Endothelial cell of umbilical vein (primary cell): ENCODE measurements around the gene IP6K3. TPM values are rescaled to one million over a fixed set of nuclear protein-coding genes. Genes with fewer than 3 reads are reported as not detected.

ENCODE experiments used
- BruUV-seq: library from RNA; stranded (reverse); fragments of 400-500 nt; replicated peaks from 2 replicates; lab custom pipeline; 2021; lab: Mats Ljungman, UMichigan
- CTCF ChIA-PET: fragments of 300-600, 350-600 bp; sonication (Branson Sonifier 250); formaldehyde crosslinking; loops from one replicate; lab custom pipeline; 2021; ENCODE audit warnings: antibody characterized with exemption, inconsistent platforms; lab: Charles Lee
- POLR2A ChIA-PET: fragments of 300-600, 350-600 bp; sonication (Branson Sonifier 250); formaldehyde crosslinking; loops from one replicate; lab custom pipeline; 2021; ENCODE audit warnings: antibody characterized with exemption, inconsistent platforms; lab: Charles Lee
- DNase-seq: peaks from one replicate; pipeline ENCODE4 v3.0.0-alpha.2; 2011; ENCODE audit warnings: low read depth, low spot score
- FAIRE-seq: peaks from 2 replicates; lab custom pipeline; 2011; peaks lifted over from hg19 to GRCh38; lab: Jason Lieb, UNC
- H2AFZ ChIP-seq: 2 replicates; pipeline ENCODE4 v1.6.0; 2012; ENCODE audit warnings: low read depth, low read length, control low read depth, inconsistent platforms
- H3K27ac ChIP-seq: 2 replicates; pipeline ENCODE4 v1.5.1; 2011; ENCODE audit warnings: low read depth, mild to moderate bottlenecking, control low read depth, low read length, moderate library complexity; ENCODE audit not compliant: insufficient read depth
- H3K27me3 ChIP-seq, 2 experiments: 2 replicates each; pipeline versions ENCODE4 v1.6.0 to v1.6.1; 2011; ENCODE audit warnings: low read length in 2 of 2, mixed read lengths in 1 of 2; ENCODE audit not compliant: control insufficient read depth in 2 of 2, insufficient read depth in 2 of 2
- H3K36me3 ChIP-seq, 2 experiments: 2 replicates in 1 of 2; 3 replicates in 1 of 2; pipeline ENCODE4 v1.5.1; 2011; ENCODE audit warnings: low read length in 2 of 2, mild to moderate bottlenecking in 1 of 2, moderate library complexity in 1 of 2; ENCODE audit not compliant: control insufficient read depth in 2 of 2, insufficient read depth in 2 of 2; ENCODE audit errors: extremely low read depth in 1 of 2
- H3K4me1 ChIP-seq: 3 replicates; pipeline ENCODE4 v1.5.1; 2011; ENCODE audit warnings: mild to moderate bottlenecking, low read length; ENCODE audit not compliant: control insufficient read depth, insufficient read depth; ENCODE audit errors: extremely low read depth
- H3K4me2 ChIP-seq: 2 replicates; pipeline ENCODE4 v1.6.1; 2011; ENCODE audit warnings: low read length, control low read depth, mixed read lengths; ENCODE audit not compliant: insufficient read depth
- H3K4me3 ChIP-seq, 3 experiments: fragments of 200-600 bp in 1 of 3; sonication (generic), shearing (Covaris generic) in 1 of 3; replicated peaks in 1 of 3; 2 replicates each; pipeline ENCODE4 v1.5.1; 2011 to 2016; ENCODE audit warnings: control low read depth in 3 of 3, low read length in 3 of 3, mild to moderate bottlenecking in 2 of 3, inconsistent platforms in 1 of 3, low read depth in 1 of 3, moderate library complexity in 1 of 3; ENCODE audit not compliant: insufficient read depth in 1 of 3
- H3K79me2 ChIP-seq: 2 replicates; pipeline ENCODE4 v1.6.0; 2012; ENCODE audit warnings: low read length, inconsistent platforms; ENCODE audit not compliant: control insufficient read depth, insufficient read depth
- H3K9ac ChIP-seq: replicated peaks from 2 replicates; pipeline ENCODE3; 2011; ENCODE audit warnings: low read length, control low read depth; ENCODE audit not compliant: insufficient read depth; ENCODE audit errors: extremely low read depth
- H3K9me1 ChIP-seq: replicated peaks from 3 replicates; pipeline ENCODE4 v1.6.0; 2011; ENCODE audit warnings: mild to moderate bottlenecking, low read length; ENCODE audit not compliant: control insufficient read depth, insufficient read depth; ENCODE audit errors: extremely low read depth
- H3K9me3 ChIP-seq: replicated peaks from 2 replicates; pipeline ENCODE4 v1.5.1; 2012; ENCODE audit warnings: low read length, inconsistent platforms; ENCODE audit not compliant: control insufficient read depth, insufficient read depth
- H4K20me1 ChIP-seq: replicated peaks from 2 replicates; pipeline ENCODE3; 2011; ENCODE audit warnings: mild to moderate bottlenecking, low read length; ENCODE audit not compliant: control insufficient read depth, insufficient read depth; ENCODE audit errors: extremely low read depth
- CTCF ChIP-seq, 2 donors: IDR thresholded peaks; 1 replicate in 1 of 2; 2 replicates in 1 of 2; pipeline ENCODE4 v1.5.1; 2011; ENCODE audit warnings: low read length in 2 of 2, mild to moderate bottlenecking in 2 of 2, moderate library complexity in 2 of 2, control low read depth in 1 of 2, inconsistent platforms in 1 of 2, low read depth in 1 of 2; ENCODE audit not compliant: insufficient read depth in 1 of 2; ENCODE audit errors: extremely low read depth in 1 of 2
- EZH2 ChIP-seq: IDR thresholded peaks from 2 replicates; pipeline ENCODE4 v1.6.1; 2012; ENCODE audit warnings: borderline replicate concordance, low read depth, mild to moderate bottlenecking, moderate library complexity, low read length, inconsistent platforms; ENCODE audit not compliant: severe bottlenecking
- FOS ChIP-seq: IDR thresholded peaks from 2 replicates; pipeline ENCODE4 v1.6.1; 2011; ENCODE audit warnings: mild to moderate bottlenecking, low read length, moderate library complexity, borderline replicate concordance; ENCODE audit not compliant: insufficient read depth
- GATA2 ChIP-seq: IDR thresholded peaks from 2 replicates; pipeline ENCODE4 v1.7.0; 2011; ENCODE audit warnings: low read depth, mild to moderate bottlenecking, moderate library complexity, mixed read lengths, low read length; ENCODE audit not compliant: insufficient read length, insufficient read depth
- JUN ChIP-seq: IDR thresholded peaks from 2 replicates; pipeline ENCODE4 v1.6.1; 2011; ENCODE audit warnings: borderline replicate concordance, low read depth; ENCODE audit not compliant: insufficient read length, insufficient read depth
- MAX ChIP-seq: IDR thresholded peaks from 2 replicates; pipeline ENCODE4 v1.6.1; 2011; ENCODE audit not compliant: insufficient read depth, insufficient read length
- MYC ChIP-seq: IDR thresholded peaks from one replicate; pipeline ENCODE4 v1.6.1; 2011; ENCODE audit warnings: mild to moderate bottlenecking, low read depth, low read length
- POLR2A ChIP-seq: IDR thresholded peaks from 2 replicates; pipeline ENCODE4 v1.6.1; 2012; ENCODE audit warnings: low read depth, mild to moderate bottlenecking, control low read depth, low read length
- POLR2AphosphoS5 ChIP-seq: IDR thresholded peaks from 2 replicates; pipeline ENCODE4 v1.6.1; 2012; ENCODE audit warnings: low read depth, mild to moderate bottlenecking, control low read depth, low read length, moderate library complexity; ENCODE audit not compliant: insufficient read depth
- dilution Hi-C: fragments of 300-500 bp; cut with MboI; formaldehyde crosslinking; loops from one replicate; pipeline ENCODE4 v1.15.0; 2019; ENCODE audit warnings: low sequenced_read_pairs; ENCODE audit not compliant: extremely low pct_ligation_motif_present
- intact Hi-C: fragments of 100-400 bp; cut with micrococcal nuclease; formaldehyde crosslinking; loops from one replicate; pipeline ENCODE4 v1.10.0; 2022
- polyA plus RNA-seq, 4 experiments: library from polyadenylated mRNA; depleted of rRNA in 3 of 4; stranded (reverse) in 3 of 4; unstranded in 1 of 4; fragments of >200 nt; gene quantifications; 2 replicates each; pipeline versions ENCODE4 v1.2.1 to v1.2.3, GENCODE V29; 2011 to 2012; ENCODE audit warnings: missing spikeins in 1 of 4
- total RNA-seq: library from RNA; stranded (reverse); gene quantifications from 2 replicates; pipeline ENCODE4 v1.2.3, GENCODE V29; 2021

Gene IP6K3
- total and polyA plus RNA-seq, 2 donors (not counting 3 experiments of a cell fraction or from before 2014, with no cell fraction given): not detected

- no peak for DNase-seq
- dilution Hi-C loops (no loop called here), intact Hi-C loops (no loop called here)
- peaks cover 4 to 7% of the 10 kb centered on the region in 2 experiments for H3K27me3 ChIP-seq
- no peaks in the 10 kb centered on the region for H4K20me1 ChIP-seq
- no peak overlapping the region for H3K4me3 ChIP-seq
- no peaks in the 10 kb centered on the region for H3K4me1 ChIP-seq
- no peak overlapping the region for H3K4me2 ChIP-seq
- no peak for FAIRE-seq
- H2AFZ ChIP-seq: no peak overlapping the region
- H3K9me1 ChIP-seq: no peaks in the 10 kb centered on the region
- TF ChIP-seq MYC (no peak), CTCF (IDR thresholded peaks at IDR 0.05; ENCODE audit: extremely low read depth in 1 of 2, insufficient read depth in 1 of 2, low read depth in 1 of 2, low read length in 2 of 2) (no peak), JUN (no peak), GATA2 (no peak), POLR2AphosphoS5 (no peak), POLR2A (no peak), FOS (no peak), MAX (no peak), EZH2 (no peak)
- ChIA-PET CTCF (interaction anchor here (0.9 to 7.7 kb wide), 16 partner anchors 17 to 413 kb away, joined by 3 to 122 read pairs (median 4); partner anchors contain the start of genes BAK1 and UQCC2), POLR2A (no interaction called here)
- no peaks in the 10 kb centered on the region for H3K79me2 ChIP-seq
- BruUV-seq: no TSS peak
- H3K27ac ChIP-seq: no peak overlapping the region
- H3K9me3 ChIP-seq: no peaks in the 10 kb centered on the region
- H3K9ac ChIP-seq: no peak overlapping the region
- H3K36me3 ChIP-seq: no peaks in the 10 kb centered on the region
These were observed 3.9 kb downstream of the IP6K3 start for GRCh38 chr6:33742837-33743236.
